Erythroblast (primary cell): ENCODE data around the gene PRPSAP1.

Source experiments
- GATA1 ChIP-seq: IDR thresholded peaks from 2 replicates; pipeline ENCODE4 v1.6.1; 2011; ENCODE audit warnings: low read depth, mild to moderate bottlenecking, control low read depth, low read length, moderate library complexity
- POLR2A ChIP-seq: IDR thresholded peaks from 2 replicates; pipeline ENCODE4 v1.6.1; 2011; ENCODE audit warnings: mild to moderate bottlenecking, low read length

DNA sequence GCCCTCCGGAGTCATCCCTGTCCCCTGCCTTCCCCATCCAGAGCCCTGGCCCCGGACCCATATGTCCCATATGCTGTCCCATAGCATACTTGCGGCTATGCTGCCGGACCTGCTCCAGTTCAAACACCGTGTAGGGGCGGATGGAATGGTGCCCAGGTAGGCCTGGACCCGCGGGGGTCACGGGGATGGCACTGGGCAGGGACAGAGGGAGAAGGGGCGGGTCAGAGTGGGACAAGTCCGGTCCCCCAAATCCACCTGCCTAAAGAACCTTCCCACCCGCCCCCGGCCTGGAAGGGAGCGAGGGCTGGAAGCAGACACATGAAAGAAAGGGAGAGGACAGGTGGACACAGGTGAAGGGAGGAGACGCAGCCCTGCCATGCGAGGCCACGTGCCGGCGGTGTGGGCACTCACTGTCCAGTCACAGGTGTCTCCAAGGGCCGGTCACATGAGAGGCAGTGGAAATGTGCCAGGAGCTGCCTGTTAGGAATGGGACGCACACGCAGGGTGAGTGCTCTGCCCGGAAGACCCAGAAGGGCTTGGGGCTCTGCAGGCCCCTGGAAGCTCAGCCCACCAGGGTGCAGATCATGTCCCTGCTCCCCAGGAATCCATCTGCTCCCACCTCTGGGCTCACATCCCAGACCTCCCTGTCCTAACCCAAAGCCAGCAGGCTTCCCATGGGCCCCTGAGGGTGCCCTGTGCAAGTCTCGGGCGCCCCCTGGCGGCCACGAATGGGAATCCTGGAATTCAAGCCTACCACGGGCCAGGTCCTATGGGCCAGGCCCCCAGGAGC, 74.6 kb downstream of the PRPSAP1 start:
- TF ChIP-seq POLR2A (no peak), GATA1 (no peak)
